Ureter (tissue), 1 donor: ENCODE data around the gene PACS1. TPM values are rescaled to one million over a fixed set of nuclear protein-coding genes. Genes with fewer than 3 reads are reported as not detected.
"Not testable (repeated sequence)": the region's sequence is repeated elsewhere in the genome, so short reads cannot be mapped to it uniquely, and the experiment has no call there.

Source experiments
- DNase-seq: peaks from one replicate; pipeline ENCODE4 v3.0.0-alpha.2; 2020; ENCODE audit warnings: low spot score
- total RNA-seq: library from RNA; stranded (reverse); gene quantifications from one replicate; pipeline ENCODE4 v1.2.4, GENCODE V29; 2023
- donor health status: DM: yes; HTN: yes; CAD: no.

Gene PACS1
- total RNA-seq, 1 donor from 2014 or later: 87.2 TPM

- no peak for DNase-seq
These were observed 205.3 kb downstream of the PACS1 start for GRCh38 chr11:66275396-66275795.

- no peak for DNase-seq
These were observed 206.0 kb downstream of the PACS1 start for GRCh38 chr11:66275984-66276612.

- not testable (repeated sequence) for DNase-seq
These were observed 206.5 kb downstream of the PACS1 start for GRCh38 chr11:66276619-66277018.

GRCh38 chr11:66277064-66277463 is 207.0 kb downstream of the PACS1 start:
- DNase-seq: not testable (repeated sequence)

- no peak for DNase-seq
These were observed 207.6 kb downstream of the PACS1 start, which contains the start of gene CNIH2 for GRCh38 chr11:66277471-66278362. CNIH2 (plus strand) TSS chr11:66278175; CDS start chr11:66278457, 282 bp downstream.

GRCh38 chr11:66278363-66279091 is 208.5 kb downstream of the PACS1 start:
- no peak for DNase-seq

GRCh38 chr11:66279092-66279734 is 209.1 kb downstream of the PACS1 start:
- no peak for DNase-seq

GRCh38 chr11:66280428-66280827 is 210.4 kb downstream of the PACS1 start:
- DNase-seq: no peak

- no peak for DNase-seq
These were observed 210.9 kb downstream of the PACS1 start for GRCh38 chr11:66281001-66281400.

GRCh38 chr11:66281776-66282467 is 211.8 kb downstream of the PACS1 start:
- no peak for DNase-seq

GRCh38 chr11:66282468-66283455 is 212.7 kb downstream of the PACS1 start:
- DNase-seq: peak; percentile 97

- no peak for DNase-seq
These were observed 213.5 kb downstream of the PACS1 start for GRCh38 chr11:66283461-66284105.

GRCh38 chr11:66284526-66285078 is 214.5 kb downstream of the PACS1 start:
- no peak for DNase-seq

GRCh38 chr11:66285250-66285947 is 215.3 kb downstream of the PACS1 start:
- no peak for DNase-seq

GRCh38 chr11:66286699-66287098 is 216.6 kb downstream of the PACS1 start:
- DNase-seq: no peak

- DNase-seq: no peak
These were observed 217.3 kb downstream of the PACS1 start for GRCh38 chr11:66287211-66287888.

- no peak for DNase-seq
These were observed 218.0 kb downstream of the PACS1 start for GRCh38 chr11:66287889-66288670.
